ENCODE results near the gene CACNA1G.

CACNA1G gene

GRCh38 chr17:50661348-50661747 is 100.8 kb downstream of the CACNA1G start:
- Mint-ChIP-seq H3K4me3 (no peak overlapping the region), H3K36me3 (no peaks in the 10 kb centered on the region), H3K27me3 (no peaks in the 10 kb centered on the region), H3K9me3 (no peaks in the 10 kb centered on the region), H3K4me1 (peaks cover 17% of the 10 kb centered on the region), H3K27ac (peak overlapping the region; percentile 95)

- peak overlapping the region; percentile 95 for H3K27ac Mint-ChIP-seq
- H3K36me3 Mint-ChIP-seq, result no peaks in the 10 kb centered on the region
- H3K4me3 Mint-ChIP-seq, result peak overlapping the region; percentile 38
- peaks cover 17% of the 10 kb centered on the region for H3K4me1 Mint-ChIP-seq
- no peaks in the 10 kb centered on the region for H3K27me3 Mint-ChIP-seq
- no peaks in the 10 kb centered on the region for H3K9me3 Mint-ChIP-seq
Observed at GRCh38 chr17:50661795-50662391, 101.4 kb downstream of the CACNA1G start.

GRCh38 chr17:50662632-50663225 is 102.2 kb downstream of the CACNA1G start:
- H3K27me3 Mint-ChIP-seq, result no peaks in the 10 kb centered on the region
- H3K4me3 Mint-ChIP-seq, result no peak overlapping the region

GRCh38 chr17:50663812-50664374 is 103.4 kb downstream of the CACNA1G start:
- H3K36me3 Mint-ChIP-seq, result no peaks in the 10 kb centered on the region
- no peak overlapping the region for H3K4me3 Mint-ChIP-seq
- no peaks in the 10 kb centered on the region for H3K9me3 Mint-ChIP-seq
- H3K27me3 Mint-ChIP-seq, result no peaks in the 10 kb centered on the region
- no peak overlapping the region for H3K27ac Mint-ChIP-seq
- peaks cover 17% of the 10 kb centered on the region for H3K4me1 Mint-ChIP-seq

More at GRCh38 chr17:50662632-50663225, 102.2 kb downstream of the CACNA1G start:
- Mint-ChIP-seq H3K9me3 (no peaks in the 10 kb centered on the region), H3K27ac (peak overlapping the region; percentile 85), H3K4me1 (peaks cover 17% of the 10 kb centered on the region), H3K36me3 (no peaks in the 10 kb centered on the region)

GRCh38 chr17:50664788-50665458 is 104.4 kb downstream of the CACNA1G start:
- Mint-ChIP-seq H3K9me3 (no peaks in the 10 kb centered on the region), H3K4me3 (no peak overlapping the region), H3K36me3 (no peaks in the 10 kb centered on the region), H3K27me3 (no peaks in the 10 kb centered on the region), H3K27ac (peak overlapping the region; percentile 32), H3K4me1 (peaks cover 17% of the 10 kb centered on the region)

- Mint-ChIP-seq H3K4me3 (no peak overlapping the region), H3K9me3 (no peaks in the 10 kb centered on the region), H3K27ac (no peak overlapping the region), H3K27me3 (no peaks in the 10 kb centered on the region), H3K36me3 (no peaks in the 10 kb centered on the region), H3K4me1 (peaks cover 15% of the 10 kb centered on the region)
Observed at GRCh38 chr17:50665838-50666237, 105.3 kb downstream of the CACNA1G start.

GRCh38 chr17:50666316-50666715 is 105.8 kb downstream of the CACNA1G start:
- Mint-ChIP-seq H3K36me3 (no peaks in the 10 kb centered on the region), H3K4me3 (no peak overlapping the region), H3K27me3 (no peaks in the 10 kb centered on the region), H3K9me3 (no peaks in the 10 kb centered on the region), H3K27ac (no peak overlapping the region), H3K4me1 (peaks cover 11% of the 10 kb centered on the region)

- H3K4me3 Mint-ChIP-seq, result no peak overlapping the region
- no peak overlapping the region for H3K27ac Mint-ChIP-seq
- no peaks in the 10 kb centered on the region for H3K27me3 Mint-ChIP-seq
- no peaks in the 10 kb centered on the region for H3K4me1 Mint-ChIP-seq
- no peaks in the 10 kb centered on the region for H3K36me3 Mint-ChIP-seq
- no peaks in the 10 kb centered on the region for H3K9me3 Mint-ChIP-seq
Observed at GRCh38 chr17:50667259-50668024, 106.9 kb downstream of the CACNA1G start.

GRCh38 chr17:50668025-50668837 is 107.7 kb downstream of the CACNA1G start:
- Mint-ChIP-seq H3K9me3 (no peaks in the 10 kb centered on the region), H3K4me1 (no peaks in the 10 kb centered on the region), H3K27ac (no peak overlapping the region), H3K36me3 (no peaks in the 10 kb centered on the region), H3K27me3 (no peaks in the 10 kb centered on the region), H3K4me3 (no peak overlapping the region)

GRCh38 chr17:50668838-50669581 is 108.5 kb downstream of the CACNA1G start:
- Mint-ChIP-seq H3K4me3 (no peak overlapping the region), H3K27me3 (no peaks in the 10 kb centered on the region), H3K9me3 (no peaks in the 10 kb centered on the region), H3K4me1 (no peaks in the 10 kb centered on the region), H3K36me3 (no peaks in the 10 kb centered on the region), H3K27ac (no peak overlapping the region)

GRCh38 chr17:50672071-50672470 is 111.6 kb downstream of the CACNA1G start:
- Mint-ChIP-seq H3K36me3 (no peaks in the 10 kb centered on the region), H3K27ac (no peak overlapping the region), H3K4me3 (no peak overlapping the region), H3K9me3 (no peaks in the 10 kb centered on the region), H3K27me3 (no peaks in the 10 kb centered on the region), H3K4me1 (no peaks in the 10 kb centered on the region)

- H3K4me1 Mint-ChIP-seq, result no peaks in the 10 kb centered on the region
- H3K4me3 Mint-ChIP-seq, result no peak overlapping the region
- no peaks in the 10 kb centered on the region for H3K9me3 Mint-ChIP-seq
- no peak overlapping the region for H3K27ac Mint-ChIP-seq
- no peaks in the 10 kb centered on the region for H3K36me3 Mint-ChIP-seq
- H3K27me3 Mint-ChIP-seq, result no peaks in the 10 kb centered on the region
Observed at GRCh38 chr17:50672831-50673551, 112.5 kb downstream of the CACNA1G start.

GRCh38 chr17:50675190-50675589 is 114.7 kb downstream of the CACNA1G start:
- Mint-ChIP-seq H3K36me3 (no peaks in the 10 kb centered on the region), H3K4me1 (no peaks in the 10 kb centered on the region), H3K4me3 (no peak overlapping the region), H3K27ac (no peak overlapping the region), H3K27me3 (no peaks in the 10 kb centered on the region), H3K9me3 (no peaks in the 10 kb centered on the region)

GRCh38 chr17:50675627-50676026 is 115.1 kb downstream of the CACNA1G start:
- H3K36me3 Mint-ChIP-seq, result no peaks in the 10 kb centered on the region
- no peaks in the 10 kb centered on the region for H3K4me1 Mint-ChIP-seq
- H3K9me3 Mint-ChIP-seq, result no peaks in the 10 kb centered on the region
- no peak overlapping the region for H3K4me3 Mint-ChIP-seq
- H3K27ac Mint-ChIP-seq, result no peak overlapping the region
- peaks cover 1% of the 10 kb centered on the region for H3K27me3 Mint-ChIP-seq
